ENCODE results near the gene RFX8.

RFX8 gene

DNA sequence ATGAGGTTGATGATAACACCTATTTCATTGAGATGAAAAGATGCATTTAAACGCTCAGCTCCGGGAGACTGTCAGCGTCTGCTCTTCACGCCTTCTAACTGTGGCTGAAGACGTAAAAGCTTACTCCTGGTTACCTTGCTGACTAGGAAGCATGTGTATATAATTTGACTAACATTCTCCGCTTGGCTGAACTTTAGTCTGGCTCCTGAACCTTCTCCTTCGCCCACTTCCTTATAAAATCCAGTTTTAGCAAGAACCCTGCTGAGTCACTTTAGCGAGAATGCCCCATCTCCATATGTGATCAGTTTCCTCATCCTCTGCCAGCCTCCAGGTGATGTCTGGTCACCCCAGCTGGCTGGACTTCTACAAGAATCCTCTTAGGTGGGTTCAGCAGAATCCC is 74.9 kb downstream of the RFX8 start:
- TF ChIP-seq, protein P1, sequence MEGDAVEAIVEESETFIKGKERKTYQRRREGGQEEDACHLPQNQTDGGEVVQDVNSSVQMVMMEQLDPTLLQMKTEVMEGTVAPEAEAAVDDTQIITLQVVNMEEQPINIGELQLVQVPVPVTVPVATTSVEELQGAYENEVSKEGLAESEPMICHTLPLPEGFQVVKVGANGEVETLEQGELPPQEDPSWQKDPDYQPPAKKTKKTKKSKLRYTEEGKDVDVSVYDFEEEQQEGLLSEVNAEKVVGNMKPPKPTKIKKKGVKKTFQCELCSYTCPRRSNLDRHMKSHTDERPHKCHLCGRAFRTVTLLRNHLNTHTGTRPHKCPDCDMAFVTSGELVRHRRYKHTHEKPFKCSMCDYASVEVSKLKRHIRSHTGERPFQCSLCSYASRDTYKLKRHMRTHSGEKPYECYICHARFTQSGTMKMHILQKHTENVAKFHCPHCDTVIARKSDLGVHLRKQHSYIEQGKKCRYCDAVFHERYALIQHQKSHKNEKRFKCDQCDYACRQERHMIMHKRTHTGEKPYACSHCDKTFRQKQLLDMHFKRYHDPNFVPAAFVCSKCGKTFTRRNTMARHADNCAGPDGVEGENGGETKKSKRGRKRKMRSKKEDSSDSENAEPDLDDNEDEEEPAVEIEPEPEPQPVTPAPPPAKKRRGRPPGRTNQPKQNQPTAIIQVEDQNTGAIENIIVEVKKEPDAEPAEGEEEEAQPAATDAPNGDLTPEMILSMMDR (IDR thresholded peaks at IDR 0.05; ENCODE audit: poor library complexity, severe bottlenecking) = no peak
- peak overlapping the region; percentile 29 for H3K27ac ChIP-seq (ENCODE audit: poor library complexity, severe bottlenecking)

DNA sequence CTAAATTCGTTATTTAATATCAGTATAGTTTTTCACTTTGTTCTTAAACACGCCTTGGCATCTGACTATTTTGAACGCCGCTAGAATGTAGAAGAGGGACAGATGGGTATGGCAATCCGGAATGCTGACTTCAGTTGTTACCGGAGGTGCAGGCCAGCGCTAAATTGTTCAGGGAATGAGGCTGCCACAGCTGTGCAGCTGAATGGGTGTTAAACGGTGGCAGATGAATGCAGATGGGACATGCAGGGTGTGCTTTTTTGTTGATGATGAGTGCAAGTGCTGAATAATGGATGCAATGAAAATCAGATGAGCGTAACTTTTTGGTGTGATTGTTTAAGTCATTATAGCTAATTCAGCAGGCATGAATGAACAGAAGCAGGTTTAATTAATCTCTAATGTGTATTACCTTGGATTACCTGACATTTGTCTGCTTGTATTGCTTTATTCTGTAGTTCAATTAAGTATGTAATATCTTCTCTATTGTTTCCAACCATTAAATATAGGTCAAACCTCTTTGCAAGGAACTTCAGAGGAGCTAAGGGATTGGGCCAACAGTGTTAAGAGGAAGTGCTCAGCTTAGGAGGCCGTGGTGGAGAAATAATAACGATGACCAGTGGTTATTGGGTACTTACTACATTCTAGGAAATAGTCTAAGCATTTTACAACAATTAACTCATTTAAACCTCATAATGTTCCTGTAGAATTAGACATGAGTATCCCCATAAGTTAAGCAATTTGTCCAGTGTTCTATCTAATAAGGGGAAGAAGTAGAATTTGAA is 75.7 kb downstream of the RFX8 start:
- H3K9me3 ChIP-seq (ENCODE audit: severe bottlenecking) = no peaks in the 10 kb centered on the region
- no peak overlapping the region for H3K4me3 ChIP-seq (ENCODE audit: severe bottlenecking)
- DNase-seq (ENCODE audit: low spot score) (no peak), ATAC-seq (ENCODE audit: low read depth) (no peak)
- peaks cover 32% of the 10 kb centered on the region for H3K4me1 ChIP-seq (ENCODE audit: insufficient read depth, poor library complexity, severe bottlenecking)
- no peaks in the 10 kb centered on the region for H3K36me3 ChIP-seq (ENCODE audit: low read depth)
- TF ChIP-seq, protein P1 (IDR thresholded peaks at IDR 0.05; ENCODE audit: poor library complexity, severe bottlenecking) = no peak
- peak overlapping the region; percentile 29 for H3K27ac ChIP-seq (ENCODE audit: poor library complexity, severe bottlenecking)
- H3K27me3 ChIP-seq (ENCODE audit: insufficient read depth, poor library complexity, severe bottlenecking) = no peaks in the 10 kb centered on the region

More for the DNA sequence above, 74.9 kb downstream of the RFX8 start:
- DNase-seq (ENCODE audit: low spot score) = no peak
- no peaks in the 10 kb centered on the region for H3K36me3 ChIP-seq (ENCODE audit: low read depth)
- peaks cover 32% of the 10 kb centered on the region for H3K4me1 ChIP-seq (ENCODE audit: insufficient read depth, poor library complexity, severe bottlenecking)
- H3K27me3 ChIP-seq (ENCODE audit: insufficient read depth, poor library complexity, severe bottlenecking) = no peaks in the 10 kb centered on the region
- H3K9me3 ChIP-seq (ENCODE audit: severe bottlenecking) = no peaks in the 10 kb centered on the region
- peak; percentile 8; the same call in 2 of the 3 replicates for ATAC-seq (ENCODE audit: low read depth)
- H3K4me3 ChIP-seq (ENCODE audit: severe bottlenecking) = no peak overlapping the region

DNA sequence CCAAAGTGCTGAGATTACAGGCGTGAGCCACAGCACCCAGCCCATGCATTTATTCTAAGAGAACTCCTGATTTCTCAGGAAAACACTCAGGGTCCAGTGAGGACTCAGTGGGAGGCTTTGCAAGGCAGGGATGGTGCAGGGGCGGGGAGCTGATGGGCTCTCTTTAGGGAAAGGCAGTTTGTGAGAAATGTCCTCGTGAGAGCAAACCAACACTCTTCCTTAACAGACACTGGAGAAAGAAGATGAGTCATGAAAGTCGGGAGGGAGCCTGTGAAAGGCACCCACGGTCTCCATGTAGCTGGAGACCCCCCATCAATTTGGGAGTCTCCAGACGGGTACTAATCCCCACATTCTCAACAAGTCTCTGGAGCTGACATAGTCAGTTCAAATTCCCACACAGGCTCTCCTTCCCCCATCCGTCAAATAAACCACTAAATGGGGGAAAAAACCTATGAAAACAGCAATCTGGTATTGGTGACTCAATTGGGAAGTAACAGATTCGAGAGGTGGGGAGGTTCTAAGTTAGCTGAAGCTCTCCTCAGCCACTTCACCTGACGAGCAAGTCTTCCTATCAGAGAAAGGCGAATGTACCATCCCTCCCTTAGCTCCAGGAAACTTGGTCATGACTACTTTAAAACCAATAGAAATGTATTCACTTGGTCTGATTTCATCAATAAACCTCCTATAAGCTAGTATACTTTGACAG is 76.6 kb downstream of the RFX8 start:
- Histone ChIP-seq H3K36me3 (ENCODE audit: low read depth) (no peaks in the 10 kb centered on the region), H3K27ac (ENCODE audit: poor library complexity, severe bottlenecking) (no peak overlapping the region), H3K4me1 (ENCODE audit: insufficient read depth, poor library complexity, severe bottlenecking) (peaks cover 32% of the 10 kb centered on the region), H3K27me3 (ENCODE audit: insufficient read depth, poor library complexity, severe bottlenecking) (no peaks in the 10 kb centered on the region), H3K9me3 (ENCODE audit: severe bottlenecking) (no peaks in the 10 kb centered on the region), H3K4me3 (ENCODE audit: severe bottlenecking) (no peak overlapping the region)
- no peak for ATAC-seq (ENCODE audit: low read depth)
- no peak for DNase-seq (ENCODE audit: low spot score)
- TF ChIP-seq, protein P1 (IDR thresholded peaks at IDR 0.05; ENCODE audit: poor library complexity, severe bottlenecking) = no peak

DNA sequence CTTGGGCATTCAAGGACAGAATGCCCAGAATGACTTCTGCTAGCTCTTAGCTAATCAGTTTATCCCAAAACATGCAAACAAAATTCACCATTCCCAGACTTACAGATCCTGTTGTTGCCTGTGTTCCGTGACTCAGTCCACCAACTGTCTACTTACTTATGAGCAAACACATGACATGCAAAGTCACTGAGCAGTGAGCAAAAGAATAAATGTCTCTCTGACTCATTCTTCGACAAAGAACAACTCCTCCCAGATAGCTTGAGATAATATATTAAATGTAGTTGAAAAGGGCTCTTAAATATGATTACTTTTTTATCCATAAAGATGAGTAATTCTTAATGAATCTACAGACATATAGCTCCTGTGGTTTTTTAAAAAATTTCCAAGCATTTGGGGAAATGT is 78.6 kb downstream of the RFX8 start:
- H3K4me1 ChIP-seq (ENCODE audit: insufficient read depth, poor library complexity, severe bottlenecking) = peaks cover 32% of the 10 kb centered on the region
- H3K27ac ChIP-seq (ENCODE audit: poor library complexity, severe bottlenecking) = peak overlapping the region; percentile 93
- H3K4me3 ChIP-seq (ENCODE audit: severe bottlenecking) = no peak overlapping the region
- no peaks in the 10 kb centered on the region for H3K9me3 ChIP-seq (ENCODE audit: severe bottlenecking)
- DNase-seq (ENCODE audit: low spot score) (no peak), ATAC-seq (ENCODE audit: low read depth) (peak; percentile 96)
- TF ChIP-seq, protein P1 (IDR thresholded peaks at IDR 0.05; ENCODE audit: poor library complexity, severe bottlenecking) = no peak
- no peaks in the 10 kb centered on the region for H3K27me3 ChIP-seq (ENCODE audit: insufficient read depth, poor library complexity, severe bottlenecking)
- no peaks in the 10 kb centered on the region for H3K36me3 ChIP-seq (ENCODE audit: low read depth)
